K562 (cell line): ENCODE data around the gene FAM167B. TPM values are rescaled to one million over a fixed set of nuclear protein-coding genes. Genes with fewer than 3 reads are reported as not detected.

Source experiments
- BHLHE40 ChIP-seq: IDR thresholded peaks from 2 replicates; pipeline ENCODE4 v1.6.1; 2011; ENCODE audit warnings: low read length, improper control_type of control experiment
- C11orf30 ChIP-seq: fragments of 450-650 bp; IDR thresholded peaks from 2 replicates; pipeline ENCODE4 v1.6.1; 2016; ENCODE audit warnings: low read depth, mild to moderate bottlenecking
- DEAF1 ChIP-seq: fragments of 450-650 bp; formaldehyde crosslinking; IDR thresholded peaks from 2 replicates; pipeline ENCODE4 v1.4.0; 2020; ENCODE audit warnings: mild to moderate bottlenecking, moderate library complexity
- EGR1 ChIP-seq: fragments of 450-650 bp; conservative IDR thresholded peaks from 2 replicates; pipeline ENCODE4 v1.6.1; 2017; ENCODE audit warnings: mild to moderate bottlenecking
- ETV1 ChIP-seq: fragments of 450-650 bp; conservative IDR thresholded peaks from 2 replicates; pipeline ENCODE4 v1.6.1; 2016; ENCODE audit warnings: missing genetic modification characterization, control low read depth, low read depth, missing compliant biosample characterization
- FOXM1 ChIP-seq, 2 experiments: fragments of 450-650 bp in 1 of 2; sonication (generic) in 1 of 2; formaldehyde crosslinking in 1 of 2; IDR thresholded peaks; 2 replicates each; pipeline versions ENCODE4 v1.6.1 to v1.9.0; 2017 to 2022; ENCODE audit warnings: low read depth in 2 of 2, mild to moderate bottlenecking in 2 of 2, missing genetic modification reagents in 1 of 2, moderate library complexity in 1 of 2
- GTF2B ChIP-seq: IDR thresholded peaks from 2 replicates; pipeline ENCODE4 v1.6.1; 2011; ENCODE audit not compliant: insufficient read length; ENCODE audit errors: extremely low read depth
- HCFC1 ChIP-seq: IDR thresholded peaks from 2 replicates; pipeline ENCODE4 v1.6.1; 2012; ENCODE audit warnings: low read depth, low read length, improper control_type of control experiment
- HLTF ChIP-seq: fragments of 450-650 bp; IDR thresholded peaks from 2 replicates; pipeline ENCODE4 v1.6.1; 2016
- MCM3 ChIP-seq: fragments of 450-650 bp; IDR thresholded peaks from 2 replicates; pipeline ENCODE4 v1.6.1; 2016
- MEIS2 ChIP-seq: fragments of 450-650 bp; IDR thresholded peaks from 2 replicates; pipeline ENCODE4 v1.6.1; 2014; ENCODE audit warnings: mild to moderate bottlenecking; ENCODE audit not compliant: partially characterized antibody
- NBN ChIP-seq: fragments of 450-650 bp; IDR thresholded peaks from 2 replicates; pipeline ENCODE4 v1.6.1; 2016; ENCODE audit warnings: low read depth, mild to moderate bottlenecking
- NFATC3 ChIP-seq: fragments of 450-650 bp; IDR thresholded peaks from 2 replicates; pipeline ENCODE4 v1.6.1; 2017; ENCODE audit warnings: mild to moderate bottlenecking
- NFE2L1 ChIP-seq: fragments of 450-650 bp; IDR thresholded peaks from 2 replicates; pipeline ENCODE4 v1.6.1; 2016; ENCODE audit warnings: missing genetic modification characterization, low read depth, mild to moderate bottlenecking, missing compliant biosample characterization, moderate library complexity, borderline replicate concordance
- RAD21 ChIP-seq, 2 experiments: fragments of 250-450 bp in 1 of 2; fragments of 450-650 bp in 1 of 2; sonication (Bioruptor Pico) in 1 of 2; formaldehyde crosslinking in 1 of 2; IDR thresholded peaks in 1 of 2; conservative IDR thresholded peaks in 1 of 2; 2 replicates each; pipeline versions ENCODE4 v1.4.0 to v1.8.0; 2020 to 2022; ENCODE audit warnings: mild to moderate bottlenecking in 2 of 2, moderate library complexity in 1 of 2
- SIRT6 ChIP-seq: IDR thresholded peaks from one replicate; pipeline ENCODE4 v1.6.1; 2012; ENCODE audit warnings: low read depth, mild to moderate bottlenecking, control low read depth, inconsistent platforms, low read length, moderate library complexity
- SMARCE1 ChIP-seq: fragments of 450-650 bp; IDR thresholded peaks from 2 replicates; pipeline ENCODE4 v1.7.1; 2016; ENCODE audit warnings: mild to moderate bottlenecking
- TCF3 ChIP-seq: sonication (generic); formaldehyde crosslinking; IDR thresholded peaks from 2 replicates; pipeline ENCODE4 v1.4.0; 2020; ENCODE audit warnings: mild to moderate bottlenecking, missing genetic modification reagents
- WHSC1 ChIP-seq: IDR thresholded peaks from one replicate; pipeline ENCODE4 v1.6.1; 2012; ENCODE audit warnings: low read length, control low read depth, inconsistent platforms
- XRCC4 ChIP-seq: IDR thresholded peaks from one replicate; pipeline ENCODE4 v1.6.1; 2011; ENCODE audit not compliant: insufficient read depth, insufficient read length; ENCODE audit errors: extremely low read depth
- ZC3H11A ChIP-seq: IDR thresholded peaks from 2 replicates; pipeline ENCODE4 v1.6.1; 2012; ENCODE audit warnings: low read depth, low read length, improper control_type of control experiment
- ZEB2 ChIP-seq: fragments of 450-650 bp; IDR thresholded peaks from 2 replicates; pipeline ENCODE4 v1.6.1; 2016
- ZKSCAN8 ChIP-seq: fragments of 200-800 bp; sonication (Bioruptor generic); IDR thresholded peaks from 2 replicates; pipeline ENCODE4 v1.6.1; 2016; ENCODE audit warnings: missing genetic modification characterization, missing compliant biosample characterization
- ZNF232 ChIP-seq: sonication (generic); formaldehyde crosslinking; IDR thresholded peaks from 2 replicates; pipeline ENCODE4 v1.8.0; 2022; ENCODE audit warnings: mild to moderate bottlenecking, missing genetic modification reagents
- ZNF316 ChIP-seq: fragments of 450-650 bp; IDR thresholded peaks from 2 replicates; pipeline ENCODE4 v1.6.1; 2016
- ZNF780A ChIP-seq: fragments of 250-450 bp; sonication (Bioruptor Pico); IDR thresholded peaks from 2 replicates; pipeline ENCODE4 v1.5.0; 2021; ENCODE audit warnings: mild to moderate bottlenecking
- ZNF79 ChIP-seq: fragments of 250-450 bp; sonication (Bioruptor Pico); IDR thresholded peaks from 2 replicates; pipeline ENCODE4 v1.4.0; 2020; ENCODE audit warnings: low read depth, mild to moderate bottlenecking, moderate library complexity
- polyA plus RNA-seq, 8 experiments: library from polyadenylated mRNA; depleted of rRNA in 4 of 8; stranded (reverse) in 5 of 8; unstranded in 3 of 8; fragments of >200 nt; fragmentation: Nextera tagmentation in 2 of 8; fragmentation: Illumina TruSeq in 1 of 8; extraction: Ambion mirVana in 2 of 8; extraction: Trizol in 1 of 8; gene quantifications; 2 replicates each; pipeline versions ENCODE4 v1.2.1 to v1.2.3, GENCODE V29; 2011 to 2014; ENCODE audit warnings: inconsistent platforms in 1 of 8, missing spikeins in 1 of 8
- total RNA-seq, 7 experiments: library from RNA; depleted of rRNA in 6 of 7; stranded (reverse); fragments of >200 nt in 6 of 7; fragmentation: Illumina TruSeq in 2 of 7; extraction: Trizol in 2 of 7; gene quantifications; 2 replicates each; pipeline versions ENCODE4 v1.2.1 to v1.2.3, GENCODE V29; 2011 to 2021; ENCODE audit warnings: low replicate concordance in 1 of 7
- TF ChIP-seq, protein P1 (sequence below): fragments of 450-650 bp; IDR thresholded peaks from 2 replicates; pipeline ENCODE4 v1.6.1; 2018; ENCODE audit warnings: mild to moderate bottlenecking, low read depth; ENCODE audit not compliant: partially characterized antibody

Gene FAM167B
- total and polyA plus RNA-seq, 9 of the 15 experiments (the other 6 are each of a cell fraction or from before 2014, with no cell fraction given) = not detected

DNA sequence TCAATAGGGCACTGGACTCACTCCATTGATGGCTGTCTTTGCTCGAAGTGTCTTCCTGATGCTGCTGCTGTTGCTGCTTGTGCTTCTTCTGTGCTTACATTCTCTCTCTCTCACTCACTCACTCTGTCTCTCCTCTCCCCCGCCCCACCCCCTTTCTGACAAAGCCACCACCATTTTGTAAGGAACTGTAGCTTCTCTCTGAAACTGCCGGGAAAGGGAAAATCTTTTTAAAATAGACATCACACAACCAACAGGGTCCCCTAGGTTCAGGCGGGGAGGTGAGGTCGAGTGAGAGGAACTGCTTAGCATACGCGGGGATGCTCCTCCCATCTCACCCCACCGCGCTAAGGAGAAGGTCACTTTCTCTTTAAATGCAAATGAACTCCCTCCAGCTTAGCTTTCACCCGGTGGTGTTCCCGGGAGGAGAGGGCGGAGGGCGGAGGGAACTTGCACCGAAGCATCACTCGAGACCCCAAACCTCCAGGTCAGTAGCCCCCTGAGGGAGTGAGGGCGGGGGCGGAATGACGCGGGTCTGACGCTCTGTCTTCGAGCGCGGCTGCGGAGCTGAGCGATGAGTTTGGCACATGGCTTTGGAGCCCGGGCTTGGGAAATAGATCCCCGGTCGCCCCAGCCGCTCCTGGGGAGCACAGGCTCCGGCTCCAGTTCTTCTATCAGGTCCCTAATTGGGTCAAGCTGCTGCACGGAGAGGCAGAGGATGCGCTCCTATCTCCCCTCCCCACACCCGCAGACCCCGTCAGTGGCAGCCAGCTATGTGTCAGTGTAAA lies 46.6 kb upstream of the FAM167B start, which contains the start of gene CCDC28B (continued):
- no peak for TF ChIP-seq HCFC1
- no peak for TF ChIP-seq ETV1 (tag)
- no peak for TF ChIP-seq ZKSCAN8 (CRISPR knock-in tag)
- no peak for TF ChIP-seq NFE2L1
- no peak for TF ChIP-seq SIRT6
- no peak for TF ChIP-seq ZNF780A (CRISPR knock-in tag)
- no peak for TF ChIP-seq ZNF79
- TF ChIP-seq GTF2B = no peak
- TF ChIP-seq ZC3H11A = peak; percentile 35; the same call in 1 of the 2 replicates
- no peak for TF ChIP-seq WHSC1
- no peak for TF ChIP-seq ZNF316
- TF ChIP-seq, protein P1, sequence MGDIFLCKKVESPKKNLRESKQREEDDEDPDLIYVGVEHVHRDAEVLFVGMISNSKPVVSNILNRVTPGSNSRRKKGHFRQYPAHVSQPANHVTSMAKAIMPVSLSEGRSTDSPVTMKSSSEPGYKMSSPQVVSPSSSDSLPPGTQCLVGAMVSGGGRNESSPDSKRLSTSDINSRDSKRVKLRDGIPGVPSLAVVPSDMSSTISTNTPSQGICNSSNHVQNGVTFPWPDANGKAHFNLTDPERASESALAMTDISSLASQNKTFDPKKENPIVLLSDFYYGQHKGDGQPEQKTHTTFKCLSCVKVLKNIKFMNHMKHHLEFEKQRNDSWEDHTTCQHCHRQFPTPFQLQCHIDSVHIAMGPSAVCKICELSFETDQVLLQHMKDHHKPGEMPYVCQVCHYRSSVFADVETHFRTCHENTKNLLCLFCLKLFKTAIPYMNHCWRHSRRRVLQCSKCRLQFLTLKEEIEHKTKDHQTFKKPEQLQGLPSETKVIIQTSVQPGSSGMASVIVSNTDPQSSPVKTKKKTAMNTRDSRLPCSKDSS = no peak
- TF ChIP-seq HLTF = no peak
- TF ChIP-seq RAD21 (CRISPR knock-in tag; conservative IDR thresholded peaks at IDR 0.05 in 1 of 2, IDR thresholded peaks at IDR 0.05 in 1 of 2) = no peak
- no peak for TF ChIP-seq NFATC3
- 0 out of 2 replicates have a peak, but pooled peaks have one; percentile 14 for TF ChIP-seq ZEB2
- TF ChIP-seq BHLHE40 = 0 out of 2 replicates have a peak, but pooled peaks have one; percentile 1
- peak; percentile 45; the same call in 1 of the 2 replicates for TF ChIP-seq FOXM1 (IDR thresholded peaks at IDR 0.05; ENCODE audit: low read depth)
- TF ChIP-seq FOXM1 (CRISPR knock-in tag; IDR thresholded peaks at IDR 0.05; ENCODE audit: low read depth) = peak; percentile 88
- 0 out of 2 replicates have a peak, but pooled peaks have one; percentile 64 for TF ChIP-seq ZNF232 (CRISPR knock-in tag)
- TF ChIP-seq SMARCE1 = no peak
- no peak for TF ChIP-seq MCM3
- TF ChIP-seq NBN = peak; percentile 49; the same call in 1 of the 2 replicates
- TF ChIP-seq EGR1 = peak; percentile 93
- no peak for TF ChIP-seq TCF3 (CRISPR knock-in tag)
- TF ChIP-seq C11orf30 = no peak
- TF ChIP-seq MEIS2 = no peak
- peak; percentile 34; the same call in 1 of the 2 replicates for TF ChIP-seq DEAF1 (CRISPR knock-in tag)
- no peak for TF ChIP-seq XRCC4
